ENCODE data around the gene PYCARD.

DNA sequence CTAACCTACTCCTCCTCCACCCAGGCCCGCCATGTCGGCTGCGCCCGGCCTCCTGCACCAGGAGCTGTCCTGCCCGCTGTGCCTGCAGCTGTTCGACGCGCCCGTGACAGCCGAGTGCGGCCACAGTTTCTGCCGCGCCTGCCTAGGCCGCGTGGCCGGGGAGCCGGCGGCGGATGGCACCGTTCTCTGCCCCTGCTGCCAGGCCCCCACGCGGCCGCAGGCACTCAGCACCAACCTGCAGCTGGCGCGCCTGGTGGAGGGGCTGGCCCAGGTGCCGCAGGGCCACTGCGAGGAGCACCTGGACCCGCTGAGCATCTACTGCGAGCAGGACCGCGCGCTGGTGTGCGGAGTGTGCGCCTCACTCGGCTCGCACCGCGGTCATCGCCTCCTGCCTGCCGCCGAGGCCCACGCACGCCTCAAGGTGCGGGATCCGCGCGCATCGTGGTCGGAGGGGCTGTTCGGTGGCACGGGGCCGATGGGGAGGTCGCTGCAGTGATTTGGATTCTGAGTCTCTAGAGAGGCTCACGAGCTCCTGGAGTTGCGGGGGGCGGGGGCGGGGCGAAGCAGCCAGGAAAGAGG is 12.2 kb upstream of the PYCARD start:
- TF ChIP-seq, protein P1, sequence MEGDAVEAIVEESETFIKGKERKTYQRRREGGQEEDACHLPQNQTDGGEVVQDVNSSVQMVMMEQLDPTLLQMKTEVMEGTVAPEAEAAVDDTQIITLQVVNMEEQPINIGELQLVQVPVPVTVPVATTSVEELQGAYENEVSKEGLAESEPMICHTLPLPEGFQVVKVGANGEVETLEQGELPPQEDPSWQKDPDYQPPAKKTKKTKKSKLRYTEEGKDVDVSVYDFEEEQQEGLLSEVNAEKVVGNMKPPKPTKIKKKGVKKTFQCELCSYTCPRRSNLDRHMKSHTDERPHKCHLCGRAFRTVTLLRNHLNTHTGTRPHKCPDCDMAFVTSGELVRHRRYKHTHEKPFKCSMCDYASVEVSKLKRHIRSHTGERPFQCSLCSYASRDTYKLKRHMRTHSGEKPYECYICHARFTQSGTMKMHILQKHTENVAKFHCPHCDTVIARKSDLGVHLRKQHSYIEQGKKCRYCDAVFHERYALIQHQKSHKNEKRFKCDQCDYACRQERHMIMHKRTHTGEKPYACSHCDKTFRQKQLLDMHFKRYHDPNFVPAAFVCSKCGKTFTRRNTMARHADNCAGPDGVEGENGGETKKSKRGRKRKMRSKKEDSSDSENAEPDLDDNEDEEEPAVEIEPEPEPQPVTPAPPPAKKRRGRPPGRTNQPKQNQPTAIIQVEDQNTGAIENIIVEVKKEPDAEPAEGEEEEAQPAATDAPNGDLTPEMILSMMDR (conservative IDR thresholded peaks at IDR 0.05), result no peak
- TF ChIP-seq ZFX (IDR thresholded peaks at IDR 0.05), result no peak
